DND-41 (cell line): ENCODE data around the gene IRS2.

Experiments
- ATAC-seq: fragments of 200-7000 bp; cut with Tn5 transposase; 3 replicates; pipeline ENCODE4 v1.9.1; 2021; ENCODE audit warnings: low read depth; ENCODE audit not compliant: insufficient read depth
- DNase-seq: peaks from one replicate; pipeline ENCODE4 v3.0.0-alpha.2; 2020
- H2AFZ ChIP-seq: 2 replicates; pipeline ENCODE4 v1.6.0; 2012; ENCODE audit warnings: low read depth, low read length
- H3K27ac ChIP-seq: 2 replicates; pipeline ENCODE4 v1.5.1; 2012; ENCODE audit warnings: low read length, inconsistent platforms
- H3K27me3 ChIP-seq: fragments of 200-600 bp; sonication (generic); 2 replicates; pipeline ENCODE4 v1.6.0; 2012; ENCODE audit warnings: low read length, mild to moderate bottlenecking, inconsistent platforms; ENCODE audit not compliant: insufficient read depth, poor library complexity
- H3K36me3 ChIP-seq: 2 replicates; pipeline ENCODE4 v1.5.1; 2012; ENCODE audit warnings: low read length, inconsistent platforms; ENCODE audit not compliant: insufficient read depth
- H3K4me1 ChIP-seq: 2 replicates; pipeline ENCODE4 v1.5.1; 2012; ENCODE audit warnings: mild to moderate bottlenecking, low read length; ENCODE audit not compliant: insufficient read depth
- H3K4me2 ChIP-seq: 2 replicates; pipeline ENCODE4 v1.6.0; 2012; ENCODE audit warnings: mild to moderate bottlenecking, moderate library complexity, low read length, inconsistent platforms; ENCODE audit not compliant: insufficient read depth
- H3K4me3 ChIP-seq, 2 experiments: fragments of 200-600 bp in 1 of 2; shearing (Covaris generic) in 1 of 2; 2 replicates each; pipeline ENCODE4 v1.5.1; 2012 to 2016; ENCODE audit warnings: inconsistent platforms in 2 of 2, low read length in 2 of 2, mild to moderate bottlenecking in 2 of 2, low read depth in 1 of 2, moderate library complexity in 1 of 2
- H3K79me2 ChIP-seq: 2 replicates; pipeline ENCODE4 v1.6.0; 2012; ENCODE audit warnings: low read length, inconsistent platforms; ENCODE audit not compliant: insufficient read depth
- H3K9ac ChIP-seq: 2 replicates; pipeline ENCODE4 v1.6.0; 2012; ENCODE audit warnings: low read depth, mild to moderate bottlenecking, inconsistent platforms, low read length, moderate library complexity
- H3K9me3 ChIP-seq: 2 replicates; pipeline ENCODE4 v1.5.1; 2012; ENCODE audit warnings: low read length, moderate library complexity, mild to moderate bottlenecking, inconsistent platforms; ENCODE audit not compliant: insufficient read depth, severe bottlenecking
- H4K20me1 ChIP-seq: 2 replicates; pipeline ENCODE4 v1.6.0; 2012; ENCODE audit warnings: low read length; ENCODE audit not compliant: insufficient read depth
- CTCF ChIP-seq: IDR thresholded peaks from 2 replicates; pipeline ENCODE4 v1.5.1; 2012; ENCODE audit warnings: borderline replicate concordance, low read length, moderate library complexity, mild to moderate bottlenecking; ENCODE audit not compliant: poor library complexity, severe bottlenecking; ENCODE audit errors: extremely low read depth
- EZH2 ChIP-seq: IDR thresholded peaks from 3 replicates; pipeline ENCODE4 v1.6.1; 2012; ENCODE audit warnings: borderline replicate concordance, low read depth, mild to moderate bottlenecking, moderate library complexity, low read length, inconsistent platforms; ENCODE audit not compliant: severe bottlenecking

The IRS2 gene

GRCh38 chr13:109807345-109807744, 21.0 kb upstream of the IRS2 start:
- no peak for ATAC-seq

GRCh38 chr13:109804654-109805053, 18.3 kb upstream of the IRS2 start:
- Histone ChIP-seq H3K27me3 (no peaks in the 10 kb centered on the region), H3K4me2 (no peak overlapping the region), H3K79me2 (no peaks in the 10 kb centered on the region), H3K9ac (no peak overlapping the region), H3K4me1 (no peaks in the 10 kb centered on the region), H3K4me3 (no peak overlapping the region), H3K27ac (no peak overlapping the region), H4K20me1 (no peaks in the 10 kb centered on the region), H3K36me3 (no peaks in the 10 kb centered on the region), H3K9me3 (no peaks in the 10 kb centered on the region), H2AFZ (no peak overlapping the region)
- no peak for TF ChIP-seq CTCF
- ATAC-seq (peak; percentile 60; the same call in 2 of the 3 replicates), DNase-seq (no peak)

More at GRCh38 chr13:109807345-109807744, 21.0 kb upstream of the IRS2 start:
- no peak for DNase-seq
- no peak overlapping the region for H3K4me3 ChIP-seq
- TF ChIP-seq EZH2 (no peak), CTCF (no peak)
- H3K36me3 ChIP-seq, result no peaks in the 10 kb centered on the region
- H3K9me3 ChIP-seq, result no peaks in the 10 kb centered on the region
- no peak overlapping the region for H2AFZ ChIP-seq
- no peaks in the 10 kb centered on the region for H3K4me1 ChIP-seq
- no peak overlapping the region for H3K27ac ChIP-seq
- no peak overlapping the region for H3K9ac ChIP-seq
- H4K20me1 ChIP-seq, result no peaks in the 10 kb centered on the region
- H3K27me3 ChIP-seq, result no peaks in the 10 kb centered on the region
- H3K4me2 ChIP-seq, result no peak overlapping the region
- H3K79me2 ChIP-seq, result no peaks in the 10 kb centered on the region

DNA sequence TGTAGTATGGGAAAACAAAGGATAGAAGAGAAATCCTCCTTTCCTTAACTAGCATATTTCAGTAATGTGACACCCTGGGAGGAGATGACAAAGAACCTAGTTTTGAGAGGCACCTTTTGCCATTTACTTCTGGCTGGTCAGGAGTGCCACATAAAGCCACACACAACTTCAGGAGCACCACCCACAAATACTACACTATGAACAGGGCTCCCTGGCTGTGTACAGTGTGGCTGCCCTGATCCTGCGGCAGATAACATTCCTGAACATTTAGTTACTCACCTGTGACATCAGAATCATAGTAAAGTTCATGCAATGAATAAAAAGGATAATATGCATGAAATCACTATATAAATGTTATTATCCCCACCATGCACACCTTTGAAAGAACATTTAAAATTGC, 17.4 kb upstream of the IRS2 start:
- TF ChIP-seq CTCF (no peak), EZH2 (no peak)
- Histone ChIP-seq H3K4me1 (no peaks in the 10 kb centered on the region), H2AFZ (no peak overlapping the region), H3K27me3 (no peaks in the 10 kb centered on the region), H3K9ac (no peak overlapping the region), H3K9me3 (no peaks in the 10 kb centered on the region), H3K79me2 (no peaks in the 10 kb centered on the region), H4K20me1 (no peaks in the 10 kb centered on the region), H3K4me2 (no peak overlapping the region), H3K36me3 (no peaks in the 10 kb centered on the region), H3K27ac (no peak overlapping the region), H3K4me3 (no peak overlapping the region)
- ATAC-seq (no peak), DNase-seq (no peak)

GRCh38 chr13:109802936-109803335, 16.6 kb upstream of the IRS2 start:
- no peak overlapping the region for H3K27ac ChIP-seq

More at GRCh38 chr13:109802936-109803335, 16.6 kb upstream of the IRS2 start:
- ATAC-seq, result peak; percentile 44; the same call in 1 of the 3 replicates
- Histone ChIP-seq H3K79me2 (no peaks in the 10 kb centered on the region), H3K9me3 (no peaks in the 10 kb centered on the region), H3K36me3 (no peaks in the 10 kb centered on the region), H3K9ac (no peak overlapping the region), H3K4me3 (no peak overlapping the region), H3K27me3 (no peaks in the 10 kb centered on the region), H3K4me2 (no peak overlapping the region), H4K20me1 (no peaks in the 10 kb centered on the region), H2AFZ (no peak overlapping the region), H3K4me1 (no peaks in the 10 kb centered on the region)
- DNase-seq, result no peak
- no peak for TF ChIP-seq EZH2
- TF ChIP-seq CTCF, result no peak
